H1 (cell line): Measurements from ENCODE around the gene MAN2C1. TPM values are rescaled to one million over a fixed set of nuclear protein-coding genes. Genes with fewer than 3 reads are reported as not detected.

Source experiments
- CTCF ChIA-PET: fragments of 300-600 bp; sonication (Branson Sonifier 250); formaldehyde crosslinking; loops from one replicate; lab custom pipeline; 2021; ENCODE audit not compliant: partially characterized antibody; lab: Charles Lee
- POLR2A ChIA-PET: fragments of 300-600 bp; sonication (Branson Sonifier 250); formaldehyde crosslinking; loops from one replicate; lab custom pipeline; 2021; ENCODE audit warnings: inconsistent platforms; ENCODE audit not compliant: partially characterized antibody; lab: Charles Lee
- DNase-seq, 2 experiments: peaks; one replicate each; pipeline versions ENCODE4 v3.0.0 to v3.0.0-alpha.2; 2010 to 2022; ENCODE audit warnings: low spot score in 2 of 2, low read depth in 1 of 2, mixed read lengths in 1 of 2
- FAIRE-seq: peaks from 2 replicates; lab custom pipeline; 2011; peaks lifted over from hg19 to GRCh38; lab: Jason Lieb, UNC
- H2AFZ ChIP-seq: 2 replicates; pipeline ENCODE4 v1.8.1; 2012; ENCODE audit warnings: low read length, inconsistent platforms
- H2AK5ac ChIP-seq: 2 replicates; pipeline ENCODE4 v1.6.1; 2013; ENCODE audit warnings: low read depth, low read length
- H2BK120ac ChIP-seq: replicated peaks from 2 replicates; pipeline ENCODE3; 2013; ENCODE audit warnings: low read depth, low read length, inconsistent platforms
- H2BK12ac ChIP-seq: 2 replicates; pipeline ENCODE4 v1.6.1; 2013; ENCODE audit warnings: low read depth, low read length
- H2BK15ac ChIP-seq: 2 replicates; pipeline ENCODE4 v1.6.1; 2013; ENCODE audit warnings: low read length
- H2BK20ac ChIP-seq: 2 replicates; pipeline ENCODE4 v1.6.1; 2013; ENCODE audit warnings: low read length
- H2BK5ac ChIP-seq: 2 replicates; pipeline ENCODE4 v1.6.1; 2013; ENCODE audit warnings: low read depth, low read length
- H3K14ac ChIP-seq: 2 replicates; pipeline ENCODE4 v1.6.1; 2013; ENCODE audit warnings: inconsistent platforms; ENCODE audit not compliant: insufficient read length
- H3K18ac ChIP-seq: 2 replicates; pipeline ENCODE4 v1.6.1; 2013; ENCODE audit warnings: low read length; ENCODE audit errors: extremely low read depth
- H3K23ac ChIP-seq: 2 replicates; pipeline ENCODE4 v1.6.1; 2013; ENCODE audit warnings: inconsistent platforms; ENCODE audit not compliant: insufficient read length
- H3K23me2 ChIP-seq: 2 replicates; pipeline ENCODE4 v1.6.1; 2013; ENCODE audit warnings: low read depth, low read length
- H3K27ac ChIP-seq: 2 replicates; pipeline ENCODE4 v1.6.1; 2011; ENCODE audit warnings: low read depth, low read length, inconsistent platforms
- H3K27me3 ChIP-seq, 4 experiments: replicated peaks in 1 of 4; 1 replicate in 1 of 4; 2 replicates in 3 of 4; pipeline versions ENCODE4 v1.6.1 to v1.8.1; 2011 to 2013; ENCODE audit warnings: low read length in 3 of 4, mild to moderate bottlenecking in 3 of 4, inconsistent platforms in 2 of 4, mixed read lengths in 2 of 4, moderate library complexity in 1 of 4; ENCODE audit not compliant: control insufficient read depth in 3 of 4, insufficient read depth in 3 of 4; ENCODE audit errors: extremely low read depth in 1 of 4
- H3K36me3 ChIP-seq, 4 experiments: 2 replicates each; pipeline versions ENCODE4 v1.6.1 to v1.8.1; 2011 to 2013; ENCODE audit warnings: mild to moderate bottlenecking in 4 of 4, low read length in 3 of 4, moderate library complexity in 2 of 4, control low read depth in 1 of 4, inconsistent platforms in 1 of 4; ENCODE audit not compliant: insufficient read depth in 4 of 4, control insufficient read depth in 2 of 4
- H3K4ac ChIP-seq: replicated peaks from 2 replicates; pipeline ENCODE3; 2013; ENCODE audit warnings: low read length, low read depth, mixed read lengths, inconsistent platforms; ENCODE audit not compliant: insufficient read length
- H3K4me1 ChIP-seq, 4 experiments: replicated peaks in 1 of 4; 1 replicate in 1 of 4; 2 replicates in 3 of 4; pipeline versions ENCODE4 v1.6.1 to v1.8.1; 2011 to 2013; ENCODE audit warnings: low read length in 3 of 4, inconsistent platforms in 2 of 4, mixed read lengths in 1 of 4; ENCODE audit not compliant: insufficient read depth in 4 of 4, control insufficient read depth in 3 of 4
- H3K4me2 ChIP-seq, 2 experiments: 2 replicates each; pipeline versions ENCODE4 v1.6.1 to v1.8.1; 2011 to 2013; ENCODE audit warnings: low read depth in 2 of 2, low read length in 2 of 2, control low read depth in 1 of 2, inconsistent platforms in 1 of 2, mild to moderate bottlenecking in 1 of 2; ENCODE audit not compliant: insufficient read depth in 1 of 2
- H3K4me3 ChIP-seq, 4 experiments: fragments of 200-600, 300-600 bp in 1 of 4; sonication (generic), shearing (Covaris generic), sonication (Bioruptor Twin) in 1 of 4; 2 replicates each; pipeline versions ENCODE4 v1.5.1 to v1.8.1; 2011 to 2016; ENCODE audit warnings: low read length in 4 of 4, low read depth in 3 of 4, control low read depth in 2 of 4, inconsistent platforms in 2 of 4, mild to moderate bottlenecking in 2 of 4, mixed read lengths in 1 of 4, moderate library complexity in 1 of 4; ENCODE audit not compliant: insufficient read depth in 2 of 4; ENCODE audit errors: extremely low read depth in 1 of 4
- H3K56ac ChIP-seq: replicated peaks from 2 replicates; pipeline ENCODE3; 2013; ENCODE audit warnings: low read depth, mild to moderate bottlenecking, mixed read lengths, low read length, inconsistent platforms; ENCODE audit not compliant: insufficient read length
- H3K79me1 ChIP-seq: 2 replicates; pipeline ENCODE4 v1.6.1; 2013; ENCODE audit warnings: low read depth, low read length, control low read depth
- H3K79me2 ChIP-seq, 2 experiments: 2 replicates each; pipeline versions ENCODE4 v1.6.1 to v1.8.1; 2012 to 2013; ENCODE audit warnings: low read length in 2 of 2, mild to moderate bottlenecking in 2 of 2, inconsistent platforms in 1 of 2; ENCODE audit not compliant: insufficient read depth in 2 of 2, control insufficient read depth in 1 of 2
- H3K9ac ChIP-seq, 4 experiments: replicated peaks in 1 of 4; 1 replicate in 1 of 4; 2 replicates in 3 of 4; pipeline versions ENCODE4 v1.6.1 to v1.8.1; 2011 to 2013; ENCODE audit warnings: low read depth in 3 of 4, low read length in 3 of 4, control low read depth in 2 of 4, mild to moderate bottlenecking in 2 of 4, moderate library complexity in 2 of 4, inconsistent platforms in 1 of 4; ENCODE audit errors: extremely low read depth in 1 of 4
- H3K9me3 ChIP-seq, 2 experiments: 2 replicates each; pipeline versions ENCODE4 v1.6.1 to v1.8.1; 2012 to 2013; ENCODE audit warnings: mild to moderate bottlenecking in 2 of 2, moderate library complexity in 2 of 2, control low read depth in 1 of 2, inconsistent platforms in 1 of 2, low read depth in 1 of 2, low read length in 1 of 2, mixed read lengths in 1 of 2; ENCODE audit not compliant: insufficient read depth in 2 of 2
- H4K20me1 ChIP-seq, 2 experiments: replicated peaks in 1 of 2; 2 replicates each; pipeline versions ENCODE3 to v1.8.1; 2011 to 2013; ENCODE audit warnings: inconsistent platforms in 2 of 2, low read length in 2 of 2, mild to moderate bottlenecking in 1 of 2; ENCODE audit not compliant: insufficient read depth in 2 of 2, control insufficient read depth in 1 of 2
- H4K5ac ChIP-seq: 2 replicates; pipeline ENCODE4 v1.6.1; 2013; ENCODE audit warnings: low read length, low read depth, mixed read lengths, inconsistent platforms; ENCODE audit not compliant: insufficient read length
- H4K8ac ChIP-seq: 2 replicates; pipeline ENCODE4 v1.8.0; 2013; ENCODE audit warnings: mild to moderate bottlenecking, moderate library complexity, low read length, inconsistent platforms; ENCODE audit not compliant: insufficient read depth; ENCODE audit errors: extremely low read depth
- H4K91ac ChIP-seq: replicated peaks from 2 replicates; pipeline ENCODE3; 2013; ENCODE audit warnings: low read length, mixed read lengths, inconsistent platforms; ENCODE audit not compliant: insufficient read length
- ASH2L ChIP-seq: fragments of 200-600, 300-600 bp; sonication (generic); IDR thresholded peaks from one replicate; pipeline ENCODE4 v1.7.1; 2017; ENCODE audit warnings: low read length
- EGR1 ChIP-seq: IDR thresholded peaks from 2 replicates; pipeline ENCODE4 v1.6.1; 2011; ENCODE audit warnings: low read depth, low read length, borderline replicate concordance
- RAD21 ChIP-seq, 2 experiments: IDR thresholded peaks in 1 of 2; conservative IDR thresholded peaks in 1 of 2; 2 replicates each; pipeline ENCODE4 v1.6.1; 2011; ENCODE audit warnings: low read depth in 2 of 2, low read length in 2 of 2, improper control_type of control experiment in 1 of 2, inconsistent platforms in 1 of 2, mild to moderate bottlenecking in 1 of 2, moderate library complexity in 1 of 2
- RNF2 ChIP-seq: fragments of 200-900, 300-1000 bp; sonication (generic); IDR thresholded peaks from 2 replicates; pipeline ENCODE4 v1.7.1; 2016; ENCODE audit warnings: borderline replicate concordance, low read depth, mild to moderate bottlenecking, antibody characterized with exemption, low read length; ENCODE audit not compliant: poor library complexity, severe bottlenecking; ENCODE audit errors: missing control alignments
- SIN3A ChIP-seq, 2 experiments: IDR thresholded peaks in 1 of 2; conservative IDR thresholded peaks in 1 of 2; 2 replicates each; pipeline ENCODE4 v1.6.1; 2011 to 2012; ENCODE audit warnings: low read length in 2 of 2, improper control_type of control experiment in 1 of 2, low read depth in 1 of 2, mild to moderate bottlenecking in 1 of 2
- WGBS, 2 experiments: shearing (Covaris generic) in 1 of 2; methylation state at CpG; one replicate each; pipeline versions ENCODE4 v1.1.6 to v1.1.7; 2013 to 2015; ENCODE audit warnings: low lambda C conversion rate in 2 of 2, mixed read lengths in 2 of 2, inconsistent platforms in 1 of 2, low coverage in 1 of 2, missing lambda C conversion rate in 1 of 2; ENCODE audit not compliant: insufficient replicate concordance in 2 of 2, insufficient coverage in 1 of 2, insufficient read length in 1 of 2; ENCODE audit errors: extremely low coverage in 1 of 2, missing lambda C conversion rate in 1 of 2; 5-methylcytosine and 5-hydroxymethylcytosine counted together
- polyA plus RNA-seq, 7 experiments: library from polyadenylated mRNA; depleted of rRNA in 3 of 7; stranded (reverse) in 5 of 7; unstranded in 2 of 7; fragments of >200 nt in 5 of 7; fragments of 200-250 nt in 2 of 7; gene quantifications; 1 replicate in 5 of 7; 2 replicates in 1 of 7; 4 replicates in 1 of 7; pipeline versions ENCODE4 v1.2.1 to v1.2.3, GENCODE V29; 2011 to 2013; ENCODE audit warnings: missing spikeins in 2 of 7, mixed read lengths in 2 of 7
- total RNA-seq: library from RNA; stranded (reverse); fragmentation: NEBNext Ultra II Directional; extraction: Animal tissue kit (Norgen Biotek cat#: 25700); gene quantifications from 2 replicates; pipeline ENCODE4 v1.2.1, GENCODE V29; 2021

Gene MAN2C1
- total and polyA plus RNA-seq, 2 of the 8 experiments (the other 6 are each of a cell fraction or from before 2014, with no cell fraction given) = 56.3 to 88.9 TPM

DNA sequence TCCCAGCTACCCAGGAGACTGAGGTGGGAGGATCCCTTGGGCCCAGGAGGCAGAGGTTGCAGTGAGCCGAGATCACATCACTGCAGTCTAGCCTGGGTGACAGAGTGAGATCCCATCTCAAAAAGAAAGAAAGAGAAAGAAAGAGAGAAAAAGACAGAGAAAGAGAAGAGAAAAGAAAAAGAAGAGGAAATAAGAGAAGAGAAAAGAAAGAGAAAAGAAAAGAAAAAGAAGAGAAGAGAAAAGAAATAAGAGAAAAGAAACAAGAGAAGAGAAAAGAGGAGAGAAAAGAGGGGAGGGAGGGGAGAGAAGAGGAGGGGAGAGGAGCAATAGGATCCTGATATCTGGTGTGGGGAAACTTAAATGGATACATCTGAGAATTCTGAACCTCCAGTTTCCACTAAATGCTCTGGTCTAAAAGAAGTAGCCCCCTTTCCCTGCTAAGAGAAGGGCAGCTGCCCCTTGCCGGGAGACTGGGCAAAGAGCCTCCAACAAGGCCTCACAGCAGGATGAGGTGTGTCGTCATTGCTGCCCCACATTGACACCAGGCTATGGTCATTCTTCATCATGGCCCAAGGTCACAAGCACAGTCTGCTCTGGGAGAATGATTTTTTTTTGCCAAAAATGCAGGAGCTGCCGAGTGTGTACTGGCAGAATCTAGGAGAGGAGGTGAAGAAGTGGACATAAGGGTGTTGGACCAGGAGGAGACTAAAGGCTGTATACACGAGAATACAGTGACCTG is 53.7 kb downstream of the MAN2C1 start:
- H3K79me2 ChIP-seq = no peaks in the 10 kb centered on the region
- ChIA-PET POLR2A (no interaction called here), CTCF (interaction anchor here (0.7 kb wide), 1 partner anchor 64 kb away, joined by 3 read pairs; no protein-coding TSS in a partner anchor)
- H3K9ac ChIP-seq = no peak overlapping the region
- no peak overlapping the region for H2BK15ac ChIP-seq
- H3K23me2 ChIP-seq = no peaks in the 10 kb centered on the region
- no peak overlapping the region for H3K27ac ChIP-seq
- no peak overlapping the region for H4K8ac ChIP-seq
- no peak overlapping the region for H3K18ac ChIP-seq
- no peak overlapping the region for H4K5ac ChIP-seq
- no peak overlapping the region for H2BK5ac ChIP-seq
- H3K4me1 ChIP-seq = no peaks in the 10 kb centered on the region
- DNase-seq (no peak), FAIRE-seq (no peak)
- no peak overlapping the region for H2BK20ac ChIP-seq
- WGBS, 2 experiments = 94% methylated on average over 5 of the region's 5 CpGs; no CpG with 5 or more reads in 1 of the 2 experiments
- H3K79me1 ChIP-seq = no peaks in the 10 kb centered on the region
- no peak overlapping the region for H3K4me2 ChIP-seq
- H3K4ac ChIP-seq = no peak overlapping the region
- H3K9me3 ChIP-seq = no peaks in the 10 kb centered on the region
- H4K91ac ChIP-seq = no peak overlapping the region
- no peak overlapping the region for H2BK120ac ChIP-seq
- H3K4me3 ChIP-seq = no peak overlapping the region
- no peak overlapping the region for H2BK12ac ChIP-seq
- no peaks in the 10 kb centered on the region for H3K36me3 ChIP-seq
- no peak overlapping the region for H2AFZ ChIP-seq
- H4K20me1 ChIP-seq = no peaks in the 10 kb centered on the region
- no peaks in the 10 kb centered on the region for H3K27me3 ChIP-seq
- no peak overlapping the region for H3K23ac ChIP-seq
- H3K14ac ChIP-seq = no peak overlapping the region
- no peak overlapping the region for H3K56ac ChIP-seq
- H2AK5ac ChIP-seq = no peak overlapping the region
- TF ChIP-seq ASH2L = no peak
- TF ChIP-seq EGR1 = no peak
- TF ChIP-seq RNF2 = no peak
- TF ChIP-seq RAD21 (IDR thresholded peaks at IDR 0.05 in 1 of 2, conservative IDR thresholded peaks at IDR 0.05 in 1 of 2; ENCODE audit: low read depth in 2 of 2, low read length in 2 of 2) = no peak
- no peak for TF ChIP-seq SIN3A (conservative IDR thresholded peaks at IDR 0.05 in 1 of 2, IDR thresholded peaks at IDR 0.05 in 1 of 2; ENCODE audit: low read depth in 1 of 2, low read length in 2 of 2)
